Measurements from ENCODE around the gene SCNN1G. TPM values are rescaled to one million over a fixed set of nuclear protein-coding genes. Genes with fewer than 3 reads are reported as not detected.
A peak's percentile ranks its signal among the peaks of the same experiment; 100 is the strongest.

The SCNN1G gene
- total and polyA plus RNA-seq, 2 of the 13 experiments (the other 11 are each of a cell fraction or from before 2014, with no cell fraction given): not detected

- TF ChIP-seq HIC2 (CRISPR knock-in tag; IDR thresholded peaks at IDR 0.05; ENCODE audit: low read depth) (0 out of 2 replicates have a peak, but pooled peaks have one; percentile 23), WIZ (CRISPR knock-in tag; IDR thresholded peaks at IDR 0.05) (no peak), SNAI1 (CRISPR knock-in tag; IDR thresholded peaks at IDR 0.05; ENCODE audit: borderline replicate concordance) (no peak), GMEB2 (CRISPR knock-in tag; IDR thresholded peaks at IDR 0.05; ENCODE audit: low read depth) (no peak), RFXANK (CRISPR knock-in tag; IDR thresholded peaks at IDR 0.05) (0 out of 2 replicates have a peak, but pooled peaks have one; percentile 60), ZNF274 (CRISPR knock-in tag; IDR thresholded peaks at IDR 0.05) (no peak), ZNF543 (CRISPR knock-in tag; IDR thresholded peaks at IDR 0.05) (peak; percentile 86; the same call in 1 of the 2 replicates), ZSCAN29 (CRISPR knock-in tag; conservative IDR thresholded peaks at IDR 0.05) (peak; percentile 66; the same call in 1 of the 2 replicates), TGIF2 (CRISPR knock-in tag; IDR thresholded peaks at IDR 0.05) (no peak), ZNF256 (CRISPR knock-in tag; conservative IDR thresholded peaks at IDR 0.05) (no peak), JUN (CRISPR knock-in tag; IDR thresholded peaks at IDR 0.05) (no peak), ZGPAT (CRISPR knock-in tag; IDR thresholded peaks at IDR 0.05) (peak; percentile 71), ZZZ3 (CRISPR knock-in tag; IDR thresholded peaks at IDR 0.05; ENCODE audit: borderline replicate concordance) (no peak; the same call in 1 of the 2 replicates), KAT7 (CRISPR knock-in tag; IDR thresholded peaks at IDR 0.05; ENCODE audit: borderline replicate concordance) (peak; percentile 62; the same call in 1 of the 2 replicates), NR3C1 (CRISPR knock-in tag; IDR thresholded peaks at IDR 0.05) (no peak), ZNF644 (CRISPR knock-in tag; IDR thresholded peaks at IDR 0.05; ENCODE audit: low read depth) (no peak), FOXC1 (CRISPR knock-in tag; IDR thresholded peaks at IDR 0.05; ENCODE audit: borderline replicate concordance) (no peak; the same call in 1 of the 2 replicates), ZNF263 (CRISPR knock-in tag; IDR thresholded peaks at IDR 0.05) (no peak)
- TF ChIP-seq, protein P1, sequence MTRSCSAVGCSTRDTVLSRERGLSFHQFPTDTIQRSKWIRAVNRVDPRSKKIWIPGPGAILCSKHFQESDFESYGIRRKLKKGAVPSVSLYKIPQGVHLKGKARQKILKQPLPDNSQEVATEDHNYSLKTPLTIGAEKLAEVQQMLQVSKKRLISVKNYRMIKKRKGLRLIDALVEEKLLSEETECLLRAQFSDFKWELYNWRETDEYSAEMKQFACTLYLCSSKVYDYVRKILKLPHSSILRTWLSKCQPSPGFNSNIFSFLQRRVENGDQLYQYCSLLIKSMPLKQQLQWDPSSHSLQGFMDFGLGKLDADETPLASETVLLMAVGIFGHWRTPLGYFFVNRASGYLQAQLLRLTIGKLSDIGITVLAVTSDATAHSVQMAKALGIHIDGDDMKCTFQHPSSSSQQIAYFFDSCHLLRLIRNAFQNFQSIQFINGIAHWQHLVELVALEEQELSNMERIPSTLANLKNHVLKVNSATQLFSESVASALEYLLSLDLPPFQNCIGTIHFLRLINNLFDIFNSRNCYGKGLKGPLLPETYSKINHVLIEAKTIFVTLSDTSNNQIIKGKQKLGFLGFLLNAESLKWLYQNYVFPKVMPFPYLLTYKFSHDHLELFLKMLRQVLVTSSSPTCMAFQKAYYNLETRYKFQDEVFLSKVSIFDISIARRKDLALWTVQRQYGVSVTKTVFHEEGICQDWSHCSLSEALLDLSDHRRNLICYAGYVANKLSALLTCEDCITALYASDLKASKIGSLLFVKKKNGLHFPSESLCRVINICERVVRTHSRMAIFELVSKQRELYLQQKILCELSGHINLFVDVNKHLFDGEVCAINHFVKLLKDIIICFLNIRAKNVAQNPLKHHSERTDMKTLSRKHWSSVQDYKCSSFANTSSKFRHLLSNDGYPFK (CRISPR knock-in tag; IDR thresholded peaks at IDR 0.05; ENCODE audit: borderline replicate concordance): no peak
- TF ChIP-seq, protein P2, sequence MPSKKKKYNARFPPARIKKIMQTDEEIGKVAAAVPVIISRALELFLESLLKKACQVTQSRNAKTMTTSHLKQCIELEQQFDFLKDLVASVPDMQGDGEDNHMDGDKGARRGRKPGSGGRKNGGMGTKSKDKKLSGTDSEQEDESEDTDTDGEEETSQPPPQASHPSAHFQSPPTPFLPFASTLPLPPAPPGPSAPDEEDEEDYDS (CRISPR knock-in tag; IDR thresholded peaks at IDR 0.05): 0 out of 2 replicates have a peak, but pooled peaks have one; percentile 65
- TF ChIP-seq, protein P3, sequence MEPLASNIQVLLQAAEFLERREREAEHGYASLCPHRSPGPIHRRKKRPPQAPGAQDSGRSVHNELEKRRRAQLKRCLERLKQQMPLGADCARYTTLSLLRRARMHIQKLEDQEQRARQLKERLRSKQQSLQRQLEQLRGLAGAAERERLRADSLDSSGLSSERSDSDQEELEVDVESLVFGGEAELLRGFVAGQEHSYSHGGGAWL (CRISPR knock-in tag; IDR thresholded peaks at IDR 0.05): no peak; the same call in 1 of the 2 replicates
- TF ChIP-seq, protein P4, sequence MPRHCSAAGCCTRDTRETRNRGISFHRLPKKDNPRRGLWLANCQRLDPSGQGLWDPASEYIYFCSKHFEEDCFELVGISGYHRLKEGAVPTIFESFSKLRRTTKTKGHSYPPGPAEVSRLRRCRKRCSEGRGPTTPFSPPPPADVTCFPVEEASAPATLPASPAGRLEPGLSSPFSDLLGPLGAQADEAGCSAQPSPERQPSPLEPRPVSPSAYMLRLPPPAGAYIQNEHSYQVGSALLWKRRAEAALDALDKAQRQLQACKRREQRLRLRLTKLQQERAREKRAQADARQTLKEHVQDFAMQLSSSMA (CRISPR knock-in tag; IDR thresholded peaks at IDR 0.05): no peak
Measured at GRCh38 chr16:23182206-23182678, 303 bp upstream of the SCNN1G start (continued).

Measured in HepG2 (cell line).